Measurements from ENCODE around the gene BICRA.

The BICRA gene

GRCh38 chr19:47697863-47698609 lies 89.1 kb downstream of the BICRA start:
- Mint-ChIP-seq H3K9me3 (no peaks in the 10 kb centered on the region), H3K4me3 (no peak overlapping the region), H3K27me3 (no peaks in the 10 kb centered on the region), H3K4me1 (ENCODE audit: low read depth) (no peaks in the 10 kb centered on the region), H3K27ac (no peak overlapping the region), H3K36me3 (ENCODE audit: low read depth) (peaks cover 14% of the 10 kb centered on the region)

- H3K9me3 Mint-ChIP-seq = no peaks in the 10 kb centered on the region
- H3K27me3 Mint-ChIP-seq = no peaks in the 10 kb centered on the region
- peaks cover 16% of the 10 kb centered on the region for H3K36me3 Mint-ChIP-seq (ENCODE audit: low read depth)
- H3K4me3 Mint-ChIP-seq = no peak overlapping the region
- H3K27ac Mint-ChIP-seq = no peak overlapping the region
- no peaks in the 10 kb centered on the region for H3K4me1 Mint-ChIP-seq (ENCODE audit: low read depth)
These were observed 89.9 kb downstream of the BICRA start for GRCh38 chr19:47698631-47699359.

- peaks cover 16% of the 10 kb centered on the region for H3K36me3 Mint-ChIP-seq (ENCODE audit: low read depth)
- no peaks in the 10 kb centered on the region for H3K27me3 Mint-ChIP-seq
- H3K27ac Mint-ChIP-seq = no peak overlapping the region
- no peaks in the 10 kb centered on the region for H3K4me1 Mint-ChIP-seq (ENCODE audit: low read depth)
- no peak overlapping the region for H3K4me3 Mint-ChIP-seq
- H3K9me3 Mint-ChIP-seq = no peaks in the 10 kb centered on the region
These were observed 90.5 kb downstream of the BICRA start for GRCh38 chr19:47699360-47699917.

GRCh38 chr19:47700934-47701716 lies 92.2 kb downstream of the BICRA start:
- peaks cover 16% of the 10 kb centered on the region for H3K36me3 Mint-ChIP-seq (ENCODE audit: low read depth)
- H3K4me1 Mint-ChIP-seq (ENCODE audit: low read depth) = no peaks in the 10 kb centered on the region
- no peak overlapping the region for H3K27ac Mint-ChIP-seq
- no peaks in the 10 kb centered on the region for H3K27me3 Mint-ChIP-seq
- H3K9me3 Mint-ChIP-seq = no peaks in the 10 kb centered on the region
- no peak overlapping the region for H3K4me3 Mint-ChIP-seq

GRCh38 chr19:47701717-47702552 lies 93.0 kb downstream of the BICRA start:
- Mint-ChIP-seq H3K36me3 (ENCODE audit: low read depth) (peaks cover 16% of the 10 kb centered on the region), H3K27me3 (peaks cover 2% of the 10 kb centered on the region), H3K9me3 (no peaks in the 10 kb centered on the region), H3K4me3 (no peak overlapping the region), H3K4me1 (ENCODE audit: low read depth) (no peaks in the 10 kb centered on the region), H3K27ac (no peak overlapping the region)

GRCh38 chr19:47702671-47703070 lies 93.7 kb downstream of the BICRA start:
- Mint-ChIP-seq H3K27ac (no peak overlapping the region), H3K36me3 (ENCODE audit: low read depth) (peaks cover 16% of the 10 kb centered on the region), H3K9me3 (no peaks in the 10 kb centered on the region), H3K27me3 (peaks cover 9% of the 10 kb centered on the region), H3K4me3 (no peak overlapping the region), H3K4me1 (ENCODE audit: low read depth) (no peaks in the 10 kb centered on the region)

GRCh38 chr19:47703301-47703700 lies 94.4 kb downstream of the BICRA start:
- Mint-ChIP-seq H3K9me3 (no peaks in the 10 kb centered on the region), H3K27me3 (peaks cover 9% of the 10 kb centered on the region), H3K27ac (no peak overlapping the region), H3K4me1 (ENCODE audit: low read depth) (no peaks in the 10 kb centered on the region), H3K36me3 (ENCODE audit: low read depth) (peaks cover 16% of the 10 kb centered on the region), H3K4me3 (no peak overlapping the region)

- Mint-ChIP-seq H3K36me3 (ENCODE audit: low read depth) (peaks cover 16% of the 10 kb centered on the region), H3K9me3 (no peaks in the 10 kb centered on the region), H3K27me3 (peaks cover 9% of the 10 kb centered on the region), H3K4me1 (ENCODE audit: low read depth) (no peaks in the 10 kb centered on the region), H3K4me3 (no peak overlapping the region), H3K27ac (no peak overlapping the region)
These were observed 95.1 kb downstream of the BICRA start for GRCh38 chr19:47704024-47704423.

GRCh38 chr19:47704656-47705055 lies 95.7 kb downstream of the BICRA start:
- no peaks in the 10 kb centered on the region for H3K9me3 Mint-ChIP-seq
- peaks cover 16% of the 10 kb centered on the region for H3K36me3 Mint-ChIP-seq (ENCODE audit: low read depth)
- H3K27ac Mint-ChIP-seq = no peak overlapping the region
- no peaks in the 10 kb centered on the region for H3K4me1 Mint-ChIP-seq (ENCODE audit: low read depth)
- no peak overlapping the region for H3K4me3 Mint-ChIP-seq
- peaks cover 9% of the 10 kb centered on the region for H3K27me3 Mint-ChIP-seq

- H3K27me3 Mint-ChIP-seq = peaks cover 15% of the 10 kb centered on the region
- H3K4me1 Mint-ChIP-seq (ENCODE audit: low read depth) = no peaks in the 10 kb centered on the region
- H3K9me3 Mint-ChIP-seq = no peaks in the 10 kb centered on the region
- H3K36me3 Mint-ChIP-seq (ENCODE audit: low read depth) = peaks cover 6% of the 10 kb centered on the region
- H3K27ac Mint-ChIP-seq = no peak overlapping the region
- H3K4me3 Mint-ChIP-seq = no peak overlapping the region
These were observed 98.4 kb downstream of the BICRA start for GRCh38 chr19:47707135-47707925.

GRCh38 chr19:47711652-47712242 lies 102.8 kb downstream of the BICRA start:
- H3K27ac Mint-ChIP-seq = no peak overlapping the region
- H3K36me3 Mint-ChIP-seq (ENCODE audit: low read depth) = no peaks in the 10 kb centered on the region
- H3K4me3 Mint-ChIP-seq = no peak overlapping the region
- no peaks in the 10 kb centered on the region for H3K9me3 Mint-ChIP-seq
- no peaks in the 10 kb centered on the region for H3K4me1 Mint-ChIP-seq (ENCODE audit: low read depth)
- H3K27me3 Mint-ChIP-seq = peaks cover 39% of the 10 kb centered on the region

- H3K4me1 Mint-ChIP-seq (ENCODE audit: low read depth) = no peaks in the 10 kb centered on the region
- H3K4me3 Mint-ChIP-seq = peak within 1 kb of the TSS; percentile 28
- no peaks in the 10 kb centered on the region for H3K9me3 Mint-ChIP-seq
- no peaks in the 10 kb centered on the region for H3K36me3 Mint-ChIP-seq (ENCODE audit: low read depth)
- H3K27me3 Mint-ChIP-seq = peaks cover 31% of the 10 kb centered on the region
- no peak within 1 kb of the TSS for H3K27ac Mint-ChIP-seq
These were observed 104.4 kb downstream of the BICRA start, which contains the start of gene EHD2 for GRCh38 chr19:47713046-47714021. Gene EHD2, plus strand, starts transcription at chr19:47713422. Its CDS starts 3,191 bp downstream, at chr19:47716613.
